Gastroesophageal sphincter (tissue), 4 donors: ENCODE results near the gene DCP2. TPM values are rescaled to one million over a fixed set of nuclear protein-coding genes. Genes with fewer than 3 reads are reported as not detected.

Source experiments
- ATAC-seq: fragments of 150-250 bp; one replicate; pipeline ENCODE4 v1.9.1; 2016; ENCODE audit warnings: mild to moderate bottlenecking, moderate library complexity
- H3K27ac ChIP-seq, 4 donors: fragments of 200-600 bp; sonication (generic) in 3 of 4; 1 replicate in 3 of 4; 2 replicates in 1 of 4; pipeline ENCODE4 v1.5.1; 2016 to 2019
- H3K27me3 ChIP-seq: fragments of 200-600 bp; sonication (generic); one replicate; pipeline ENCODE4 v1.5.1; 2019
- H3K36me3 ChIP-seq, 2 donors: fragments of 200-600 bp; sonication (generic); one replicate each; pipeline ENCODE4 v1.5.1; 2019; ENCODE audit warnings: control low read depth in 1 of 2
- H3K4me1 ChIP-seq, 3 donors: fragments of 200-600 bp; sonication (generic); 1 replicate in 2 of 3; 2 replicates in 1 of 3; pipeline ENCODE4 v1.5.1; 2016 to 2019; ENCODE audit warnings: control low read depth in 2 of 3
- H3K4me3 ChIP-seq, 2 donors: fragments of 200-600 bp; sonication (generic); one replicate each; pipeline ENCODE4 v1.5.1; 2019; ENCODE audit warnings: mild to moderate bottlenecking in 1 of 2, moderate library complexity in 1 of 2
- H3K9me3 ChIP-seq, 3 donors: fragments of 200-600 bp; sonication (generic); one replicate each; pipeline ENCODE4 v1.5.1; 2017 to 2019; ENCODE audit warnings: control low read depth in 2 of 3
- CTCF ChIP-seq, 4 experiments: fragments of 200-600 bp in 2 of 4; fragments of 450-650 bp in 2 of 4; sonication (generic) in 1 of 4; IDR thresholded peaks; one replicate each; pipeline ENCODE4 v1.5.1; 2017 to 2019; ENCODE audit warnings: antibody characterized with exemption in 4 of 4, mild to moderate bottlenecking in 2 of 4, moderate library complexity in 2 of 4
- EP300 ChIP-seq: sonication (generic); formaldehyde crosslinking; IDR thresholded peaks from one replicate; pipeline ENCODE4 v1.6.1; 2017; ENCODE audit warnings: antibody characterized with exemption, mild to moderate bottlenecking
- POLR2A ChIP-seq, 2 donors: fragments of 450-650 bp; IDR thresholded peaks; one replicate each; pipeline ENCODE4 v1.6.1; 2017; ENCODE audit warnings: antibody characterized with exemption in 2 of 2, mild to moderate bottlenecking in 2 of 2, moderate library complexity in 1 of 2
- POLR2AphosphoS5 ChIP-seq: sonication (generic); formaldehyde crosslinking; IDR thresholded peaks from one replicate; pipeline ENCODE4 v1.6.1; 2017; ENCODE audit warnings: antibody characterized with exemption
- WGBS, 2 donors: methylation state at CpG; one replicate each; pipeline ENCODE4 v1.1.5; 2018; ENCODE audit warnings: low coverage in 1 of 2; 5-methylcytosine and 5-hydroxymethylcytosine counted together
- total RNA-seq, 4 donors: library from RNA; depleted of rRNA; stranded (reverse); fragments of >200 nt; gene quantifications; one replicate each; pipeline ENCODE4 v1.1.0, GENCODE V29; 2016

DCP2 gene
- total RNA-seq, 4 donors from 2014 or later = 13.2 to 37.6 (median 24.9) TPM

GRCh38 chr5:113052041-113052795, 75.6 kb downstream of the DCP2 start:
- Histone ChIP-seq H3K4me1 (peaks cover 0 to 27% (median 6%) of the 10 kb centered on the region in 3 donors), H3K4me3 (no peak overlapping the region), H3K36me3 (peaks cover 0 to 68% of the 10 kb centered on the region in 2 donors), H3K27me3 (no peaks in the 10 kb centered on the region), H3K27ac (no peak overlapping the region), H3K9me3 (no peaks in the 10 kb centered on the region)
- ATAC-seq = no peak
- TF ChIP-seq POLR2A (IDR thresholded peaks at IDR 0.05) (no peak), POLR2AphosphoS5 (no peak), EP300 (no peak), CTCF (IDR thresholded peaks at IDR 0.05) (no peak)
- 69 to 87% methylated on average over 4 to 7 of the region's 10 CpGs for WGBS, 2 donors

GRCh38 chr5:113053511-113053995, 77.0 kb downstream of the DCP2 start:
- H3K36me3 ChIP-seq = peaks cover 0 to 54% of the 10 kb centered on the region in 2 donors

GRCh38 chr5:113054899-113055298, 78.3 kb downstream of the DCP2 start:
- 93% methylated on average over 3 of the region's 11 CpGs; no CpG with 5 or more reads in 1 of the 2 donors for WGBS, 2 donors
- ATAC-seq = no peak
- TF ChIP-seq EP300 (no peak), POLR2A (IDR thresholded peaks at IDR 0.05) (no peak), CTCF (IDR thresholded peaks at IDR 0.05) (no peak), POLR2AphosphoS5 (no peak)
- no peaks in the 10 kb centered on the region for H3K27me3 ChIP-seq
- H3K4me3 ChIP-seq = no peak overlapping the region
- H3K27ac ChIP-seq = no peak overlapping the region
- peaks cover 0 to 44% (median 6%) of the 10 kb centered on the region in 3 donors for H3K4me1 ChIP-seq
- no peaks in the 10 kb centered on the region for H3K9me3 ChIP-seq
- peaks cover 0 to 41% of the 10 kb centered on the region in 2 donors for H3K36me3 ChIP-seq

More at GRCh38 chr5:113053511-113053995, 77.0 kb downstream of the DCP2 start:
- Histone ChIP-seq H3K27me3 (no peaks in the 10 kb centered on the region), H3K4me3 (no peak overlapping the region), H3K4me1 (peaks cover 0 to 30% (median 6%) of the 10 kb centered on the region in 3 donors), H3K9me3 (no peaks in the 10 kb centered on the region), H3K27ac (no peak overlapping the region)
- 93 to 95% methylated on average over 6 to 8 of the region's 9 CpGs for WGBS, 2 donors
- no peak for ATAC-seq
- TF ChIP-seq POLR2A (IDR thresholded peaks at IDR 0.05) = no peak
- no peak for TF ChIP-seq POLR2AphosphoS5
- TF ChIP-seq CTCF (IDR thresholded peaks at IDR 0.05) = no peak
- no peak for TF ChIP-seq EP300

- H3K4me3 ChIP-seq = no peak overlapping the region
- no peak for ATAC-seq
- 89% methylated on average over 5 of the region's 5 CpGs; no CpG with 5 or more reads in 1 of the 2 donors for WGBS, 2 donors
- H3K27ac ChIP-seq = no peak overlapping the region
- no peaks in the 10 kb centered on the region for H3K9me3 ChIP-seq
- no peaks in the 10 kb centered on the region for H3K27me3 ChIP-seq
- no peak for TF ChIP-seq EP300
- TF ChIP-seq POLR2A (IDR thresholded peaks at IDR 0.05) = no peak
- TF ChIP-seq CTCF (IDR thresholded peaks at IDR 0.05) = no peak
- TF ChIP-seq POLR2AphosphoS5 = no peak
- peaks cover 0 to 38% of the 10 kb centered on the region in 2 donors for H3K36me3 ChIP-seq
- H3K4me1 ChIP-seq = peaks cover 0 to 25% (median 0%) of the 10 kb centered on the region in 3 donors
Observed at GRCh38 chr5:113056988-113057387, 80.4 kb downstream of the DCP2 start.

GRCh38 chr5:113057557-113057984, 81.0 kb downstream of the DCP2 start:
- H3K4me1 ChIP-seq = peaks cover 0 to 19% (median 0%) of the 10 kb centered on the region in 3 donors
- H3K9me3 ChIP-seq = no peaks in the 10 kb centered on the region
- H3K4me3 ChIP-seq = no peak overlapping the region
- 80 to 96% methylated on average over 3 to 11 of the region's 14 CpGs for WGBS, 2 donors
- TF ChIP-seq POLR2A (IDR thresholded peaks at IDR 0.05) (no peak), POLR2AphosphoS5 (no peak), EP300 (no peak), CTCF (IDR thresholded peaks at IDR 0.05) (no peak)
- H3K27ac ChIP-seq = no peak overlapping the region
- H3K36me3 ChIP-seq = peaks cover 0 to 37% of the 10 kb centered on the region in 2 donors
- no peaks in the 10 kb centered on the region for H3K27me3 ChIP-seq
- no peak for ATAC-seq
